HG02870 (cell line): ENCODE results near the gene AQP3.
"Not testable (repeated sequence)": the region's sequence is repeated elsewhere in the genome, so short reads cannot be mapped to it uniquely, and the experiment has no call there.

Source experiments
- ATAC-seq: cut with Tn5 transposase; IDR thresholded peaks from one replicate; pipeline ENCODE4 v1.9.1; 2021; ENCODE audit warnings: mild to moderate bottlenecking, moderate library complexity; ENCODE audit not compliant: unreplicated experiment

Gene AQP3

GRCh38 chr9:33443464-33444154 lies 3.8 kb downstream of the AQP3 start:
- no peak for ATAC-seq

- no peak for ATAC-seq
Observed at GRCh38 chr9:33443047-33443446, 4.3 kb downstream of the AQP3 start.

- no peak for ATAC-seq
Observed at GRCh38 chr9:33442125-33442524, 5.3 kb downstream of the AQP3 start.

- ATAC-seq: no peak
Observed at GRCh38 chr9:33440609-33441008, 6.8 kb downstream of the AQP3 start.

GRCh38 chr9:33440204-33440603 lies 7.2 kb downstream of the AQP3 start:
- ATAC-seq: no peak

GRCh38 chr9:33439731-33440130 lies 7.7 kb downstream of the AQP3 start:
- ATAC-seq: no peak

GRCh38 chr9:33438926-33439680 lies 8.3 kb downstream of the AQP3 start:
- no peak for ATAC-seq

- ATAC-seq: no peak
Observed at GRCh38 chr9:33437898-33438297, 9.5 kb downstream of the AQP3 start.

GRCh38 chr9:33437205-33437604 lies 10.2 kb downstream of the AQP3 start:
- no peak for ATAC-seq

- ATAC-seq: no peak
Observed at GRCh38 chr9:33436445-33436844, 10.9 kb downstream of the AQP3 start.

GRCh38 chr9:33435821-33436277 lies 11.5 kb downstream of the AQP3 start:
- ATAC-seq: no peak

GRCh38 chr9:33434317-33435105 lies 12.9 kb downstream of the AQP3 start:
- ATAC-seq: no peak

GRCh38 chr9:33433871-33434270 lies 13.5 kb downstream of the AQP3 start:
- no peak for ATAC-seq

GRCh38 chr9:33431420-33431819 lies 16.0 kb downstream of the AQP3 start:
- no peak for ATAC-seq

- no peak for ATAC-seq
Observed at GRCh38 chr9:33430942-33431341, 16.5 kb downstream of the AQP3 start.

- no peak for ATAC-seq
Observed at GRCh38 chr9:33429256-33429985, 18.0 kb downstream of the AQP3 start.

GRCh38 chr9:33426843-33427293 lies 20.5 kb downstream of the AQP3 start:
- no peak for ATAC-seq

GRCh38 chr9:33425128-33425533 lies 22.3 kb downstream of the AQP3 start:
- ATAC-seq: no peak

- ATAC-seq: not testable (repeated sequence)
Observed at GRCh38 chr9:33424492-33424891, 22.9 kb downstream of the AQP3 start.

GRCh38 chr9:33424043-33424442 lies 23.4 kb downstream of the AQP3 start:
- not testable (repeated sequence) for ATAC-seq
